Dedifferentiated amniotic fluid mesenchymal stem cell (primary cell): ENCODE data around the gene ATP1B2.

Experiments used
- DNase-seq: peaks from one replicate; pipeline ENCODE4 v3.0.0-alpha.2; 2016; ENCODE audit errors: extremely low spot score

Gene ATP1B2

DNA sequence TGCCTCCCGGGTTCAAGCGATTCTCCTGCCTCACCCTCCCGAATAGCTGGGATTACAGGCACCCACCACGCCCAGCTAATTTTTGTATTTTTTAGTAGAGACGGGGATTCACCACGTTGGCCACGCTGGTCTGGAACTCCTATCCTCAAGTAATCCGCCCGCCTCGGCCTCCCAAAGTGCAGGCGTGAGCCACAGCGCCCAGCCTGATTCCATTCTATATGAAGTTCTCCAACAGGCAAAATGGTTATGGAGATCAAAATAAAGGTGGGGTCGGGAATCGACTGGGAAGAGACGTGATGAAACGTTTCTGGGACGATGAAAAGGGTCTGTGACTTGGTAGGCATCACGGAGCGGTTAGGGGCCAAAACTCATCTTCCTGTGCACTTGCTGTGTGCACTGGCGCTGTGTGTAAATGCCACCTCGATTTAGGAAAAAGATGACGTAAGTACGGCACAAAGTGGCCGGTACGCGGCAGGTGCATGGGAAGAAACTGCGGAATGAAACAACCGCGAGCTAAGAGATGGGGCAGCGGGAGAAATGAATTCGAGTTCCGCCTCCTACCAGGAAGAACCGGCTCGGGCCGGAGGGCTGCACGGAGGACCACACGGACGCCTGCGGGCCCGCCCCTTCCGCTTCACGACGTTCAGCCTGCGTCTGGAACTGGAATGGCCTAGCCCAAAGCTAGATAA, 35.0 kb downstream of the ATP1B2 start:
- peak; percentile 90 for DNase-seq

DNA sequence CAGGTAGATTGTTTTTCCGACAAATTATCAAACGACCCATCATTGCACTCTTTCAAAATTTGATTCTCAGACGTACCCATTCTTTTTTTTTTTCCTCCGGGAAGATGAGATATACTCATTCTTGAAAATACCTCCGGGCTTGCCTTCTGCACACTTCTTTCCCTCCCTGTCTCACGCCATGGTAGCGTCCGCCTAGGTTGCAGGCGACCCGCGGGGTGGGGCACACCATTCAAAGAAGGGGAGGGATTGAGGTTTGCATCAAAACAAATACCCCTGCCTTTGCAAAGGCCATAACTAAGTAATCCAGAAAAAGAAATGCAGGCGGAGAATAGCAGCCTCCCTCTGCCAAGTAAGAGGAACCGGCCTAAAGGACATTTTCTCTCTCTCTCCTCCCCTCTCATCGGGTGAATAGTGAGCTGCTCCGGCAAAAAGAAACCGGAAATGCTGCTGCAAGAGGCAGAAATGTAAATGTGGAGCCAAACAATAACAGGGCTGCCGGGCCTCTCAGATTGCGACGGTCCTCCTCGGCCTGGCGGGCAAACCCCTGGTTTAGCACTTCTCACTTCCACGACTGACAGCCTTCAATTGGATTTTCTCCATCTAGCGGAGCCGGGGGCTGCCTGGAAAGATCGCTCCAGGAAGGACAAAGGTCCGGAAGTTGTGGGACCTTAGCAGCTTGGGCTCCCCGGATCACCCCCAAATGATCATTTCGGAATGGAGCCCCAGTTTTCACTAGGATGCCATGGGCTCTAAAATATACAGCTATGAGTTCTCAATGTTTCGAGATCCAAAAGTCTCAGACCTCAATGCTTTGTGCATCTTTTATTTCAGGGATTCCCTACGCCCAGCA, 35.7 kb downstream of the ATP1B2 start:
- peak; percentile 80 for DNase-seq

GRCh38 chr17:7687072-7687907, 36.6 kb downstream of the ATP1B2 start, which contains the start of gene TP53:
Gene TP53 (minus strand): TSS chr17:7687490. CDS start chr17:7676594, 10,896 bp downstream.
- peak; percentile 89 for DNase-seq

DNA sequence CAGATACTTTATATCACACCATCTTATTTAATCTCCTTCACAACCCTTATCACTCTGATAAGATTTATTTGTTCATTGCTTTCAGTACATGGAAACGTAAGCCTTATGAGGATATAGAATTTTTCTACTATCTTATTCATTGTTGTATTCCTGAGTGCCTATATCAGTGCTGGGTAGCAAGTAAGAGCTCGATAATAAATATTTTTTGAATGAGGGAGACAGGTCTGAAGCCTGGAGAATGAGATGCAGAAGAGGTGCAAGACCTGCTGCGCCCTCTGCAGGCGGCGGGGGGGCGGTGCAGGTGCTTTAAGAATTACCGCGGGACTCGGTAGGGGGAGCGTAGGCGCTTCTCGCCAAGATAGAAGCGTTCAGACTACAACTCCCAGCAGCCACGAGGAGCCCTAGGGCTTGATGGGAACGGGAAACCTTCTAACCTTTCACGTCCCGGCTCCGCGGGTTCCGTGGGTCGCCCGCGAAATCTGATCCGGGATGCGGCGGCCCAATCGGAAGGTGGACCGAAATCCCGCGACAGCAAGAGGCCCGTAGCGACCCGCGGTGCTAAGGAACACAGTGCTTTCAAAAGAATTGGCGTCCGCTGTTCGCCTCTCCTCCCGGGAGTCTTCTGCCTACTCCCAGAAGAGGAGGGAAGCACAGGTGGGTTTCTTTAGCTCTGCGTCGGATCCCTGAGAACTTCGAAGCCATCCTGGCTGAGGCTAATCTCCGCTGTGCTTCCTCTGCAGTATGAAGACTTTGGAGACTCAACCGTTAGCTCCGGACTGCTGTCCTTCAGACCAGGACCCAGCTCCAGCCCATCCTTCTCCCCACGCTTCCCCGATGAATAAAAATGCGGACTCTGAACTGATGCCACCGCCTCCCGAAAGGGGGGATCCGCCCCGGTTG, 37.4 kb downstream of the ATP1B2 start, which contains the start of gene WRAP53:
WRAP53 (plus strand) TSS at position 570 of the 900 bp plus-strand sequence; CDS start at position 742, 172 bp downstream.
- peak; percentile 99 for DNase-seq

DNA sequence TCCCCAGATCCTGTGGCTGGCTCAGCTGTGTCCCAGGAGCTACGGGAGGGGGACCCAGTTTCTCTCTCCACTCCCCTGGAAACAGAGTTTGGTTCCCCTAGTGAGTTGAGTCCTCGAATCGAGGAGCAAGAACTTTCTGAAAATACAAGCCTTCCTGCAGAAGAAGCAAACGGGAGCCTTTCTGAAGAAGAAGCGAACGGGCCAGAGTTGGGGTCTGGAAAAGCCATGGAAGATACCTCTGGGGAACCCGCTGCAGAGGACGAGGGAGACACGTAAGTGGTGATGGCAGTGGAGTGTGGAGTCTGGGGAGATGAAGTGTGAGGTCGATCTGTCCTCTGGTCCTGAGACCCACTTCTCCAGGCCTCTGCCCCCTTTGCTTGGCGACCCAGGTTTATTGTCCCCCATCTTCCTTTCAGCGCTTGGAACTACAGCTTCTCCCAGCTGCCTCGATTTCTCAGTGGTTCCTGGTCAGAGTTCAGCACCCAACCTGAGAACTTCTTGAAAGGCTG, 38.1 kb downstream of the ATP1B2 start:
- DNase-seq = no peak

- DNase-seq = no peak
These were observed 44.9 kb downstream of the ATP1B2 start for GRCh38 chr17:7695586-7695985.

DNA sequence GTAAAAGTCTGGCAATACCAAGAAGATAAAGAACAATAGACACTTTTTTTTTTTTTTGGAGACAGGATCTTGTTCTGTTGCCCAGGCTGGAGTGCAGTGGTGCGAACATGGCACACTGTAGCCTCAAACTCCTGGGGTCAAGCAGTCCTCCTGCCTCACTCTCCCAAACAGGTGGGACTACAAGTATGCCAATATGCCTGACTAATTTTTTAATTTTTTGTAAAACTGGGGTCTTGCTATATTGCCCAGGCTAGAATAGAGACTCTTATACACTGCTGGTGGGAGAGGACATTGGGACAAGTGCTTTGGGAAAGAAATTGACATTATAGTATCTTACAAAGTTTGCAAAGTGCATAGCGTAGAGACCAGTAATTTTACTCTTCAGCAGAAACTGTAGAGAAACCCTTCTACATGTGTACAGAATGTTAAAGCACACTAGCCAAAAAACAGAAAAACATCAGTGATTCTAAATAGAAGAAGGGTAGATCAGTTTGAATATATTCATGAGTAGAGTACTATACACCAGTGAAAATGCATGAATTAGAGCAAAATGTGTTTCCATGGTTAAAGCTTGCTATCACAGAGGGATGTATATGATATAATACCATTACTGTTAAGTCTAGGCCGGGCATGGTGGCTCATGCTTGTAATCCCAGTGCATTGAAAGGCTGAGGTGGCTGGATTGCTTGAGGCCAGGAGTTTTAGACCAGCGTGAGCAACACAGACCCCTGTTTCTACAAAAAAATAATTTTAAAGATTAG, 47.3 kb downstream of the ATP1B2 start:
- no peak for DNase-seq

DNA sequence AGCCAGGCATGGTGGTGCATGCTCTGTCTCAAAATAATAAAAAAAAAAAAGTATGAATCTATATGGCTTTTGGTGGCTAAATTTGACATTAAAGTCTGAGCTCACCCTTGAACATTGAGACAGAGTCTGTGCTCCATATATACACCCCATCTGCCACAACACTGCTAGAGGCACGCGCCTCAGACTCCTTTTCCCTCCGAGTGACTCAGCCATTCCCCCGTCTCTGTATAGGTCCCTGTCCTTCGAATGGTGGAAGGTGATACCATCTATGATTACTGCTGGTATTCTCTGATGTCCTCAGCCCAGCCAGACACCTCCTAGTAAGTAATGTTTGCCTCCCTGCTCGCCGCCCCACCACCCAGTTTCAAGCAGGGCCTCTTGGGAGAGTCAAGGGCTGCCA, 49.8 kb downstream of the ATP1B2 start:
- DNase-seq = no peak

- DNase-seq = no peak
These were observed 51.0 kb downstream of the ATP1B2 start for GRCh38 chr17:7701681-7702080.

- no peak for DNase-seq
These were observed 52.0 kb downstream of the ATP1B2 start for GRCh38 chr17:7702776-7703175.

DNA sequence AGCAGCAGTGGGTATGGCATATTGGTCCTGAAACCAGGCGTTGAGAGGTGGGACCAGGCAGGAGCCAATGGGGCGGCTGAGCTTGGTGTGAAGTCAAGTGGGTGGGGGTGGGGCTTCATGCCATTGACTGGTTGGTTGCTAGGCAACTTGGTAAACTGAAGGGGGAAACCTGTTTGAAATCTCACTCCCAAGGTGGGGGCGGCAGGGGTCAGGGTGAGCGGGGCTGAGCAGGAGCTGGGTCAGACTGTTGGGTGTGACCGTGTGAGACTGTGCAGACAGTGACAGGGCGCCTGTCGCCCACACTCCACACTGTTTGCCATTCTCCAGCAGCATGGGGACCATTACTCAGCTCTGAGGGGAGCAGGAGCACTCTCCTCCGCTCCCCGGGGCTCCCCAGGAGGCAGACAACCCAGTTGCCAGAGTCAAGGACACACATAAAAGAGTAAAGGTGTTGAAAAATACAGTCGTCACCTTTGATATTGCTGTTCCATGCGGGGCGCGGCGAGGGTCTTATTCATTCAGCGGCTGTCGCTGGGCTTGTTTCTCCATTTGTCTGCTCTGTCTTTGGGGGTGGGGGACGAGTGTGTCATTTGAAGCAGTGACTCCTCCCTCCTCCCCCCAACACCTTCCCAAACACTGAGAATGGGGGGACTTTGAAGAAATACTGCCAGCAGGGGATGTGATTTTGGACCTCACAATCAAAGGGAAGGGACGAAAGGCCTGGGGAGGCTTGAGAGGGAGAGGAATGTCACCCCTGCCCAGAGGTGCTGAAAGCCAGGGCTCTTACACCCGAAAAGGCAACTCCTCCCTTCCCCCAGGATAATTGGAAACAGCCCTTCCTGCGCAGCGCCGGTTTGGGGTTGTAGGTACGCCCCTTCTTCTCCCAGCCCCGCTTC, 53.1 kb downstream of the ATP1B2 start:
- no peak for DNase-seq

GRCh38 chr17:7704601-7705268, 54.0 kb downstream of the ATP1B2 start, which contains the start of gene EFNB3:
Gene EFNB3 (plus strand): TSS chr17:7705202. CDS start chr17:7705599, 397 bp downstream.
- no peak for DNase-seq

GRCh38 chr17:7705269-7706255, 54.8 kb downstream of the ATP1B2 start:
- no peak for DNase-seq

- DNase-seq = no peak
These were observed 56.1 kb downstream of the ATP1B2 start for GRCh38 chr17:7706631-7707354.
